Effector memory CD8-positive, alpha-beta T cell (primary cell): Measurements from ENCODE around the gene NACC2.
A peak's percentile ranks its signal among the peaks of the same experiment; 100 is the strongest.

Experiments
- ATAC-seq: fragments of 150-1000 bp; cut with Tn5 transposase; replicated peaks from 2 replicates; pipeline ENCODE4 v1.10.0; 2021; ENCODE audit warnings: mild to moderate bottlenecking, moderate library complexity
- DNase-seq, 3 experiments: peaks; one replicate each; pipeline ENCODE4 v3.0.0; 2021
- H3K27ac Mint-ChIP-seq, 2 donors: one replicate each; pipeline ENCODE4 v1.8.0; 2022; ENCODE audit warnings: mild to moderate bottlenecking in 2 of 2, mixed read lengths in 2 of 2, moderate library complexity in 2 of 2
- H3K27me3 Mint-ChIP-seq, 2 donors: one replicate each; pipeline ENCODE4 v1.8.0; 2022; ENCODE audit warnings: mixed read lengths in 2 of 2
- H3K36me3 Mint-ChIP-seq: one replicate; pipeline ENCODE4 v1.8.0; 2022; ENCODE audit warnings: mild to moderate bottlenecking, moderate library complexity, mixed read lengths; ENCODE audit not compliant: insufficient read depth
- H3K4me1 Mint-ChIP-seq, 2 donors: one replicate each; pipeline ENCODE4 v1.8.0; 2022; ENCODE audit warnings: low read depth in 2 of 2, mixed read lengths in 2 of 2
- H3K4me3 Mint-ChIP-seq, 2 donors: one replicate each; pipeline ENCODE4 v1.8.0; 2022; ENCODE audit warnings: mild to moderate bottlenecking in 2 of 2, mixed read lengths in 2 of 2, moderate library complexity in 2 of 2
- H3K9me3 Mint-ChIP-seq, 2 donors: one replicate each; pipeline ENCODE4 v1.8.0; 2022; ENCODE audit warnings: mixed read lengths in 2 of 2

NACC2 gene

GRCh38 chr9:135960411-135961276 lies 134.4 kb downstream of the NACC2 start:
- H3K9me3 Mint-ChIP-seq, result no peaks in the 10 kb centered on the region
- DNase-seq (peak in 1 of 3 experiments; percentile 16), ATAC-seq (no peak)
- peaks cover 0 to 10% of the 10 kb centered on the region in 2 donors for H3K27me3 Mint-ChIP-seq
- peak overlapping the region; percentile 68 to 91 for H3K27ac Mint-ChIP-seq
- peaks cover 16 to 21% of the 10 kb centered on the region in 2 donors for H3K4me1 Mint-ChIP-seq
- H3K36me3 Mint-ChIP-seq, result peaks cover 10% of the 10 kb centered on the region
- peak overlapping the region; percentile 88 to 89 for H3K4me3 Mint-ChIP-seq

GRCh38 chr9:135959814-135960213 lies 135.3 kb downstream of the NACC2 start:
- no peak for DNase-seq
- no peaks in the 10 kb centered on the region for H3K9me3 Mint-ChIP-seq
- ATAC-seq, result no peak
- H3K27ac Mint-ChIP-seq, result peak overlapping the region; percentile 68 to 91
- H3K4me3 Mint-ChIP-seq, result peak overlapping the region; percentile 88 to 89
- peaks cover 11% of the 10 kb centered on the region for H3K36me3 Mint-ChIP-seq
- peaks cover 16 to 21% of the 10 kb centered on the region in 2 donors for H3K4me1 Mint-ChIP-seq
- H3K27me3 Mint-ChIP-seq, result peaks cover 0 to 10% of the 10 kb centered on the region in 2 donors

DNA sequence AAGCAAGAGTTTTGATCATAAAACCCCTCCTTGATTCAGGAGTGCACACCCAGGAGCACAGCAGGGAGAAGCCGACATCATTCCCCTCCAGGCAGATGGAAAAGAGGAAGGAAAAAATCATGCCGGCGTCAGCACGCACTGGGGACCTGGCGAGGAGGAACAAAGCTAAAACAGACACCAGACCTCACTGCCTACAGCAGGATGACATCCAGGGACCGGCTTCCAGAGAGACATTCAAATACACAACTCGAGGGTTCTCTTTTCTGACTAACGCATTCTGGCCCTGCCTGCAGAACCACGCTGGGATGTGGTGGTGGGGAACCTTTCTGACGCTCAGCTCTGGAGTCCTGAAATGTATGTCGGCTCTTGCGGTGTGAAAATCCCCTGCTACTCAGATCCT lies 136.6 kb downstream of the NACC2 start:
- peaks cover 19% of the 10 kb centered on the region for H3K36me3 Mint-ChIP-seq
- no peaks in the 10 kb centered on the region for H3K9me3 Mint-ChIP-seq
- ATAC-seq (no peak), DNase-seq (no peak)
- peaks cover 16 to 21% of the 10 kb centered on the region in 2 donors for H3K4me1 Mint-ChIP-seq
- H3K27me3 Mint-ChIP-seq, result peaks cover 0 to 5% of the 10 kb centered on the region in 2 donors
- H3K4me3 Mint-ChIP-seq, result no peak overlapping the region
- no peak overlapping the region for H3K27ac Mint-ChIP-seq

DNA sequence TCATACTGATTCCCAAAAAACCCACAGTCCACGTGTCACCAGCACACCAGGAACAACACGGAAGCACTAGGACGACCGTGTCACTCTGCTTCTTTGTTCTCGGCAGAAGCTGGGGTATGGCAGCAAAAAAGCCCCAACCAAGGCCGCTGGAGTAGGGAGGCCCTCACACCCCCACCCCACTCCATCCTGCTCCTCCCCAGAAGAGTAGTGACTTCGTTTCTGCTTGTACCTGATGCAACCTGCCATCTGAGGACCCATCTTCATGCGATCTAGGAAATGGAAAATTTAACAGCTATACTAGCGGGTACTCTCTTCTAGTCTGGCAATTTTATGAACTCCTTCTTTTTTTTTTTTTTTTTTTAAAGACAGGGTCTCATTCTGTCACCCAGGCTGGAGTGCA lies 137.7 kb downstream of the NACC2 start:
- Mint-ChIP-seq H3K27ac (no peak overlapping the region), H3K4me1 (peaks cover 16 to 21% of the 10 kb centered on the region in 2 donors), H3K36me3 (peaks cover 24% of the 10 kb centered on the region), H3K27me3 (no peaks in the 10 kb centered on the region), H3K4me3 (no peak overlapping the region), H3K9me3 (no peaks in the 10 kb centered on the region)
- no peak for DNase-seq
- ATAC-seq, result no peak

- no peaks in the 10 kb centered on the region for H3K9me3 Mint-ChIP-seq
- peaks cover 14 to 16% of the 10 kb centered on the region in 2 donors for H3K4me1 Mint-ChIP-seq
- no peak overlapping the region for H3K27ac Mint-ChIP-seq
- H3K27me3 Mint-ChIP-seq, result no peaks in the 10 kb centered on the region
- no peak overlapping the region for H3K4me3 Mint-ChIP-seq
- ATAC-seq (no peak), DNase-seq (no peak)
- H3K36me3 Mint-ChIP-seq, result peaks cover 28% of the 10 kb centered on the region
Measured at GRCh38 chr9:135956802-135957174, 138.3 kb downstream of the NACC2 start.
